SU-DHL-6 (cell line): ENCODE measurements around the gene KCNIP2.

Experiments
- H2AFZ ChIP-seq: fragments of 200-600 bp; sonication (generic); 2 replicates; pipeline ENCODE4 v1.6.1; 2014; ENCODE audit warnings: low read depth, mild to moderate bottlenecking, moderate library complexity, mixed read lengths, antibody characterized with exemption, low read length; ENCODE audit not compliant: severe bottlenecking
- H3F3A ChIP-seq: fragments of 200-600 bp; shearing (Covaris generic); 2 replicates; pipeline ENCODE4 v1.6.0; 2016; ENCODE audit warnings: antibody characterized with exemption, mild to moderate bottlenecking; ENCODE audit not compliant: insufficient read depth
- H3K27ac ChIP-seq: fragments of 200-600 bp; sonication (generic); 2 replicates; pipeline ENCODE4 v1.5.1; 2016; ENCODE audit warnings: low read depth, mild to moderate bottlenecking, low read length, moderate library complexity, mixed read lengths
- H3K27me3 ChIP-seq: fragments of 200-600 bp; sonication (generic), shearing (Covaris generic); 2 replicates; pipeline ENCODE4 v1.6.0; 2014; ENCODE audit warnings: mild to moderate bottlenecking, low read length
- H3K36me3 ChIP-seq: fragments of 200-600 bp; sonication (generic); 2 replicates; pipeline ENCODE4 v1.6.1; 2014; ENCODE audit warnings: mild to moderate bottlenecking, low read length, mixed read lengths
- H3K4me2 ChIP-seq: fragments of 300-600, 200-600 bp; shearing (Covaris generic), sonication (generic); 2 replicates; pipeline ENCODE4 v1.6.0; 2014; ENCODE audit warnings: low read length, low read depth, mild to moderate bottlenecking; ENCODE audit not compliant: poor library complexity, severe bottlenecking
- H3K4me3 ChIP-seq: fragments of 200-600 bp; sonication (generic); 2 replicates; pipeline ENCODE4 v1.5.1; 2014; ENCODE audit warnings: antibody characterized with exemption, low read length, mild to moderate bottlenecking, mixed read lengths; ENCODE audit not compliant: insufficient read depth, poor library complexity, severe bottlenecking
- H3K79me2 ChIP-seq: fragments of 200-600 bp; sonication (generic); 2 replicates; pipeline ENCODE4 v1.6.1; 2014; ENCODE audit warnings: mild to moderate bottlenecking, low read length, moderate library complexity; ENCODE audit not compliant: insufficient read depth
- H3K9ac ChIP-seq: fragments of 200-600 bp; sonication (generic); 2 replicates; pipeline ENCODE4 v1.7.0; 2014; ENCODE audit warnings: mild to moderate bottlenecking, low read length
- H3K9me2 ChIP-seq: fragments of 200-600 bp; sonication (generic); replicated peaks from 2 replicates; pipeline ENCODE4 v1.6.1; 2014; ENCODE audit warnings: low read length; ENCODE audit not compliant: insufficient read depth
- H3K9me3 ChIP-seq: fragments of 200-600 bp; sonication (generic); 2 replicates; pipeline ENCODE4 v1.6.1; 2014; ENCODE audit warnings: low read length, mixed read lengths; ENCODE audit not compliant: insufficient read depth
- H4K20me1 ChIP-seq: fragments of 200-600 bp; sonication (generic); 2 replicates; pipeline ENCODE4 v1.6.1; 2014; ENCODE audit warnings: low read depth, mild to moderate bottlenecking, antibody characterized with exemption, low read length, moderate library complexity, mixed read lengths
- CTCF ChIP-seq: fragments of 200-600 bp; sonication (generic); IDR thresholded peaks from one replicate; pipeline ENCODE4 v1.5.1; 2017; ENCODE audit warnings: antibody characterized with exemption, mild to moderate bottlenecking, low read length, moderate library complexity; ENCODE audit not compliant: insufficient read depth, poor library complexity, severe bottlenecking
- EZH2phosphoT487 ChIP-seq: fragments of 200-600 bp; sonication (generic), shearing (Covaris generic); conservative IDR thresholded peaks from 2 replicates; pipeline ENCODE4 v1.6.1; 2018; ENCODE audit warnings: mild to moderate bottlenecking, antibody characterized with exemption, low read length, moderate library complexity, mixed read lengths

Gene KCNIP2

GRCh38 chr10:101817337-101818118, 26.1 kb downstream of the KCNIP2 start:
- Histone ChIP-seq H3K9ac (peak overlapping the region; percentile 93), H3K36me3 (peaks cover 12% of the 10 kb centered on the region; the same call in 1 of the 2 replicates), H3F3A (peaks cover 25% of the 10 kb centered on the region), H3K27ac (peak overlapping the region; percentile 44), H3K9me3 (no peaks in the 10 kb centered on the region), H4K20me1 (peaks cover 32% of the 10 kb centered on the region), H3K79me2 (peaks cover 56% of the 10 kb centered on the region), H3K9me2 (no peaks in the 10 kb centered on the region), H3K4me3 (peak overlapping the region; percentile 97), H3K27me3 (no peaks in the 10 kb centered on the region), H3K4me2 (peak overlapping the region; percentile 100), H2AFZ (no peak overlapping the region)
- TF ChIP-seq EZH2phosphoT487: no peak
- TF ChIP-seq CTCF: no peak

- H3K4me2 ChIP-seq: peak overlapping the region; percentile 100
- H3K27me3 ChIP-seq: no peaks in the 10 kb centered on the region
- H3K9ac ChIP-seq: peak overlapping the region; percentile 93
- no peaks in the 10 kb centered on the region for H3K9me2 ChIP-seq
- H3K36me3 ChIP-seq: peaks cover 15% of the 10 kb centered on the region; the same call in 1 of the 2 replicates
- peaks cover 32% of the 10 kb centered on the region for H4K20me1 ChIP-seq
- TF ChIP-seq CTCF (no peak), EZH2phosphoT487 (no peak)
- H3K27ac ChIP-seq: peak overlapping the region; percentile 44; the same call in 1 of the 2 replicates
- H2AFZ ChIP-seq: no peak overlapping the region
- H3F3A ChIP-seq: peaks cover 25% of the 10 kb centered on the region
- peak overlapping the region; percentile 97 for H3K4me3 ChIP-seq
- H3K9me3 ChIP-seq: no peaks in the 10 kb centered on the region
- peaks cover 62% of the 10 kb centered on the region for H3K79me2 ChIP-seq
Observed at GRCh38 chr10:101816913-101817336, 26.7 kb downstream of the KCNIP2 start.

GRCh38 chr10:101816376-101816775, 27.2 kb downstream of the KCNIP2 start:
- peak overlapping the region; percentile 100 for H3K4me2 ChIP-seq
- H3K27ac ChIP-seq: peak overlapping the region; percentile 44
- peaks cover 25% of the 10 kb centered on the region for H3F3A ChIP-seq
- peak overlapping the region; percentile 93 for H3K9ac ChIP-seq
- peaks cover 68% of the 10 kb centered on the region for H3K79me2 ChIP-seq
- H3K9me2 ChIP-seq: no peaks in the 10 kb centered on the region
- no peak for TF ChIP-seq CTCF
- TF ChIP-seq EZH2phosphoT487: no peak
- peak overlapping the region; percentile 97 for H3K4me3 ChIP-seq
- no peaks in the 10 kb centered on the region for H3K9me3 ChIP-seq
- H4K20me1 ChIP-seq: peaks cover 32% of the 10 kb centered on the region
- no peaks in the 10 kb centered on the region for H3K27me3 ChIP-seq
- H3K36me3 ChIP-seq: peaks cover 15% of the 10 kb centered on the region; the same call in 1 of the 2 replicates
- no peak overlapping the region for H2AFZ ChIP-seq
